NCI-H748 (cell line): Measurements from ENCODE around the gene KDM8.
A peak's percentile ranks its signal among the peaks of the same experiment; 100 is the strongest.

Source experiments
- DNase-seq: peaks from one replicate; lab custom pipeline; 2025; ENCODE audit not compliant: unreplicated experiment; lab: John Stamatoyannopoulos, UW

KDM8 gene

DNA sequence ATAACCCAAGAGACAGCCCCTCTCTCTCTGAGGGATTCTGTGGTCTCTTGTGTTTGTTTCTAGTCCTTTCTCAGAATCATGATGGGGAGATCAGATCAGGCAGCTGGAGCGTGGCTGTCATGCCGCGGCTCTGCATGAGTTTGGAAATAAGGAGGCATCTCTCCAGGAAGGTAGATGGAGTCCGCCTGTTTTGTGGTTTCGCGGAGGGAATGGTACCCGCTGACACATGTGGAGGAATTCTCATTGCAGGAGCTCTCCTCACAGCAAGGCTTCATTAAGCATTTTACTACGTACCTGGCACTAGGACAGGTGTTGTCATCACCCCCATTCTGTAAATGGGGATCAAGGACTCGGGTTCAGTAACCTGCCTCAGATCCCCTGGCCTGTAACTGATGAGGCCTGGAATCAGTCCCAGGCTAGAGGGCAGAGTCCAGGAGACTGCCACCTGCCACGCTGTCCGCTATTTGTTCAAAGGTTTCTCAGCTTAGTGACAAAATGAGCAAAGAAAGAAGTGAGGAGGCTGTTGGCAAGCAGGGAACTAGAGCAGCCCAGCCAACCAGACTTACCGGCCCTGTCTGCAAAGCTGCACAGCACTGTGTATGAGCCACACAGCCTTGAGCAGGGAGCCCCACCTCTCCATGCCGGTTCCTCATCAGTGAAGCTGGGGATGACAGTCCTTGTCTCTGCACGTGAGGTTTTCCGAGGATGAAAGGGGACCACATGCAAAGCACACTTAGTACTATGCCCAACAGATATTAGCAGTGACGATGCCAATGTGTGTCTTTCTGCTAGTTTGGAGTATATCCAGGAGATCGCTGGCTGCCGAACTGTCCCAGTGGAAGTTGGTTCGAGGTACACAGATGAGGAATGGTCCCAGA, 11.0 kb downstream of the KDM8 start:
- DNase-seq, result no peak

DNA sequence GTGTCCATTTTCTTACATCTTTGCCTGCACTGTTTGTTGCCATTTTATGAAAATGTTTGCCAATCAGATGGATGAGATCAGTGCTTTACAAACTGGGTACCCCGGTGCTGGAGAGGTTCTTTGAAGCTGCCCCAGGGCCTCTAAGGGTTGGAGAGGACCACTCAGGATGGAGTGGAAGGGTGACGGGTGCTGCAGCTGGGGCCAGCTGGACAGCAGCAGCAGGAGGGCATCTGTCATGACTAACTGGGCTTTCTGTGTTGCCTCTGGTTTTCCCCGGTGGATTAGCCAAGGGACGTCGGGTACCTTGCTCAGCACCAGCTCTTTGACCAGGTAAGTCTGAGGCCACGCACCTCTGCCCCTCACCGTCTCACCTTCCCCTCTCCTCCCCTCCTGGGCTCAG, 12.3 kb downstream of the KDM8 start:
- DNase-seq, result no peak

DNA sequence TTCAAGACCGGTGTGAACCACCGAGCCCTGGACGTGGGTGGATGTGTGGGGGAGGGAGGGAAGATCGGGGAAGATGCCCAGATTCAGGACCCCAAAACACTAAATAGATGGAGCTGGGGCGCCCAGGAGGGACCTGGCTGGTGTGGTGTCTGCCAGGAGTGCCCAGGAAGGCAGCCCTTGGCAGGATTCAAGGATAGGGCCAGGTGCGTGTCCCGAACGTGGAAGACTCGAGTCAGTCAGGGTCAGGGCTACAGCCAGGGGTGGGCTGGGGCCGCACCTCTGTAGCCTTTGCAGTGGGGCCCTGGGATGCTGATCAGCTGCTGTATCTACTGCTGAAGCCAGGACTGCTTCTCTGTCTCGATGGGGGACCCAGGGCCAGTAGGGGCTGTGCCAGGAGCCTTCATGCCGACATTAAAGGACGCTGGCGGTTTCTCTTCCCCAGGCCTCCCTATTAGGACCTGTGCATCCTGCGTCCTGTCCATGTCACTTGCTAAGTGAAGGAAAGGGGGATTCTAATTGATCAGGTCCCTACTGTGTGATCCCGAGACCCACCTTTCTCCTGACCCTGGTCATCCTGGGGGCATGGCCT, 13.1 kb downstream of the KDM8 start:
- DNase-seq, result no peak

DNA sequence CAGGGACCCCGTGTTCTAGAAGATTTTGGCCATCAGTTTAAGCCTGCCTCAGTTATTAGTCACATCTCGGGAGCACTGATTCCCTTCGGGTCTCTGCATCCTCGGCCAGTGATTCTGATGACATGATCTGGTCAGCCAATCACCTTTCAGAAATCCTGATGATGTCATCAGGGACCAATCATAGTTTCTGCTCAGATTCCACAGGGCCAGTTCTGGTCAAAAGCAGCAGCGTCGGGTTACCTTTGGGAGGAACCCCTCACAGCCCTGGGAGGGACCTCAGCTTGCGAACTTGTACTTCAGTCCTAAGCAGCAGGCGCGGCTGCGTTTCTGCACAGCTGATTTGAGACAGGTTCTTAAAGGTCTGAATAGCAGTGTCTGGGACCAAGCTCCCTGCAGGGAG, 13.9 kb downstream of the KDM8 start:
- no peak for DNase-seq

DNA sequence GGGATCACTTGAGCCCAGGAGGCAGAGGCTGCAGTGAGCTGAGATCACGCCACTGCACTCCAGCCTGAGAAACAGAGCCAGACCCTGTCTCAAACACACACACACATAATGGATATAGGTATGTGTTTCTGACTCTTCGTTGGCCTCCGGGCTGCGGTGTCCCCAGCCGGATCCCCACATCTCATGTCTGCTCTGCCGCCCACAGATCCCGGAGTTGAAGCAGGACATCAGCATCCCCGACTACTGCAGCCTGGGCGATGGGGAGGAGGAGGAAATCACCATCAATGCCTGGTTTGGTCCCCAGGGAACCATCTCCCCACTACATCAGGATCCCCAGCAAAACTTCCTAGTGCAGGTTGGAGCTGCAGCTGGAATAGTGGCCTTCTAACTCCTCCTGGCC, 15.4 kb downstream of the KDM8 start:
- DNase-seq, result no peak

DNA sequence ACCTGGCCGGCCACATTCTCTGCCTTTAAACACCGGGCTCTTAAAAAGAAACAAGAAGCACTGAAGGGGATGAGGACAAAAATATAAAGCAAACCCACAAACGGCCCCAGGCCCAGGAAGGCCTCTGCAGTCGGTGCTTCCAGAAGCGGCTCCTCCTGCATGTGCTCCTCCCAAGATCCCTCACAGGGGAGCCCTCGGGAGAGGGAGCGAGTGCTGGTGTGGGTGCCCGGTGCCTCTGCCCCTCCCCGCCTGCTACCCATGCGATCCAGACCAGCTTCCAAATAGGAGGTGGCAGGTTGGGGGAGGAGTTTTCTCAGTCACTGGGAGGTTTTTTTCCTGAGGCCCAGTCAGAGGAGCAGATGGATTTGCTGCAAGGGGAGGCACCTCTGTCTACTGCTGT, 15.8 kb downstream of the KDM8 start:
- no peak for DNase-seq

DNA sequence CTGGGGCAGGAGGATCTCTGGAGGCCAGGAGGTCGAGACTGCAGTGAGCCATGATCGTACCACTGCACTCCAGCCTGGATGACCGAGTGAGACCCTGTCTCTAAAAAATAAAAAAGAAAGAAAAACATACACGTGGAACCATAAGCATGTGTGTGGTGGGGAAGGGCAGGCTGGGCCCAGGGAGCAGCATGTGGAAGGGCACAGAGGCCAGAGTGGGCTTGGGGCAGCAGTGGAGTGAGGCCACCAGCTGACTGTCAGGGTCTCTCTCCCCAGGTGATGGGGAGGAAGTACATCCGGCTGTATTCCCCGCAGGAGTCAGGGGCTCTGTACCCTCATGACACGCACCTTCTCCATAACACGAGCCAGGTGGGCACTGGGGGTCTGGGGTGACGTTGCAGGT, 16.8 kb downstream of the KDM8 start:
- no peak for DNase-seq

DNA sequence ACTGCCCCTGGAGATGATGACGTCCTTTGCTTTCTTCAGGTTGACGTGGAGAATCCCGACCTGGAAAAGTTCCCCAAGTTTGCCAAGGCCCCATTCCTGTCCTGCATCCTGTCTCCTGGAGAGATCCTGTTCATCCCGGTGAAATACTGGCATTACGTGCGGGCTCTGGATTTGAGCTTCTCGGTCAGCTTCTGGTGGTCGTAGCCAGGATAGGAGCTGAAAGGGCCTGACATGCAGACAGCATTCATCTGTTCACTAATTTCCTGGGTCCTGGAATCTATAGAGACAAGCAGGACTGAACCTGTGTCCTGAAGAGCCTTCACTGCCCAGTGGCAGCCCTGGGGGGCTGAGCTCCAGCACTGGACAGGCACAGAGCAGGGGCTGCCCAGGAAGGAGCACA, 17.2 kb downstream of the KDM8 start:
- DNase-seq, result no peak

DNA sequence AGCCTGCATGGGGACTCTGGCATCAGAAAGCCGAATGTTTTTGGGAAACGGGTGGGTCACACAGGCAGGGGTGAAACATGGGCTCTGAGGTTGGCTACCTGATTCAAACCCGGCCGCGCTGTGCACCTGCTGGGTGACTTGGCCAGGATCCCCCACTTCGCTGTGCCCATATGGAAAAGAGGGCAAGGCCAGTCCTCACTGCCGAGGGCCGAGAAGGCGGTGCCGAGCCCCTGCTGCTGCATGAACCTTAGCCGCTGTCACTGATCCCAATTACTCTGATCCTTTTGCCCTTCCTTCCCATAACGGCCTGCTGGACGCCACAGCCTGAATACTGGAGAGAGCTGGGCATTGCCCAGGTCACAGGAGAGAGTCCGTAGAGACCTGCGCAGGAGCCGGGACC, 17.7 kb downstream of the KDM8 start:
- DNase-seq, result no peak

DNA sequence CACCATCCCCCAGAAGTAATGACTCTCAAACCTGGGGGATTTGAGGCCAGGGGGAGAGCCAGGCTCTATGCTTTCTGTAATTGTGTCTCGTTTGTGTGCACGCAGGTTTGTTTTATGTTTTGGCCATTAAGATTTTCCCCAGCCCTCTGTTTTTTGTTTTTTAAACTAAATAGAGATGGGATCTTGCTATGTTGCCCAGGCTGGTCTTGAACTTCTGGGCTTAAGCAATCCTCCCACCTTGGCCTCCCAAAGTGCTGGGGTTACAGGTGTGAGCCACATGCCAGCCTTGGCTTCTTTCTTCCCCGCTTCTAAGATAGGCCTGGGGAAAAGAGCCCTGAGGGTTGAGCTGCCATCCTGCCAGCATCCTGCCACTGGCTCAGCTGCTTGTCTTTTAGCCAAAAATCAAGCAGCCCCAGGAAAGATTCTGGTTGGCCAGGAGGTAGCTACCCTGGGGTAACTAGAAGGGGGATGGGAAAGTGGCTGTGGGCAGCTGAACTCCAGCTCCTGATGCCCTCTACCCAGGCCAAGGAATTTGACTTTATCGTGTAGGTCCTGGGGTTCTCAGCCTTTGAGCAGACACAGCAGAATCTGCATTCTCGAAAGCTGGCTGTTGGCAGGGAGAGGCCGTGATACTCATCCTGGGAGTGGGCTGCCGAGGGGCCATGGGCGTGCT, 18.4 kb downstream of the KDM8 start:
- DNase-seq, result no peak

DNA sequence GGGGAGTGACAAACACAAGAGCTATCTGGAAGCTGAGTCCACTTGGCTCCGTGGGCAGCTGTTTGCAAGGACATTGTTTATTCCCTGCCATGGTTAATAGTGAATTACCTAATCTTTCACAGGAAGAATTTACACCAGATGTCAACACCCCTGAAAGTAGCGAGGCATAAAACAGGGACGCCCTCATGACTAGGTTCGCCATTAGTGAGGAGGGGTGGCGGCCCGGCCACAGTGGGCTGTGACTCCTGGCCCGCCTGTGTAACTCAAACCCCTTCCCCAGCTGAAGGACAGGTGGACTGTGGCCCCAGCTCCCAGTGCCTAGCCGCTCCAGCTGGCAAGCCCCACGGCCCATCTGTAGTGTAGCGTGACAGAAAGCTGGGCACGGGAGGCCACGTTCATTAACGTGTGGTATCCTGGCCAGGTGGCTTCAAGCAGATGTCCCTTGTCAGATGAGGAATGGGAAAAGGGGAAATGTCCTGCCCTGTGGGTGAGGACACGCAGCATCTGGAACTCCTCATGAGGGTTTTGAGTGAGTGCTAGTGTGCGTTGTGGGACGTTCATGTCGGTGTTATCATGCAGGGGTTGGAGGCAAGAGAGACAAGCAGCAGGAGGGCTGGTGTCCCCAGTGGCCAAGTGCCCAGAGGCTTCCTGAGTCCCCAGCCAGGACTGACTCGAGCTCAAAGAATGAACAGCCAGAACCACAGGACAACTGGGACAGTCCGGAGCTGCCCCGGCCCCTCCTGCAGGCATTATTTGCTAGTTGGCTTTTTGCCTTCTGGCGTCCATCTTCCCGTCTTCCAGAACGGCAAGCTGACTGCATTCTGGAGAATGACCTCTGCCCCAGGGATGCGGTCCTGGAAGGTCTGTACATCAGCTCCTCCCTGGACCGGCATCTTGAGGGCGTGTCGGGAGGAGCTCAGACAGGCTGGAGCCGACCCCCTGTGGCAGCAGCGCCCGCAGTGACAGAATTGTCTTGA, 19.2 kb downstream of the KDM8 start:
- peak; percentile 14 for DNase-seq

DNA sequence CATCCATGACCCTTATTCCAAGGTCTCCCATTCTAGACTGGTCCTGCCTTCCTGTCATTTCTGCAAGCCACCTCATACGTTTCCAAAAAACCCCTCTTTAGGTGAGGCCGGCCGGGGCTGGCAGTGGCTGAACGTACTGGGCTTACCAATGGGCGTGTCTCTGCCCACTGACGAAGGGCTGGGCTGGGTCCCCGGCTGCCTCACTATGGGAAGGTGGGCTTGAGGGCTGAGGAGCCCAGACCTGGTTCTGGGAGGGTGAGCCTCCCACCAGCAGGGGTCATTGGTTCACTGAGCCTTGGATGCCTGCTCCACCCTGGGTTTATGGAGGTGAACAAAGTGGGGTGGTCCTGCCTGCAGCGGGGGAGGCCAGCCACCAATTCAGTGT, 19.9 kb downstream of the KDM8 start:
- no peak for DNase-seq

DNA sequence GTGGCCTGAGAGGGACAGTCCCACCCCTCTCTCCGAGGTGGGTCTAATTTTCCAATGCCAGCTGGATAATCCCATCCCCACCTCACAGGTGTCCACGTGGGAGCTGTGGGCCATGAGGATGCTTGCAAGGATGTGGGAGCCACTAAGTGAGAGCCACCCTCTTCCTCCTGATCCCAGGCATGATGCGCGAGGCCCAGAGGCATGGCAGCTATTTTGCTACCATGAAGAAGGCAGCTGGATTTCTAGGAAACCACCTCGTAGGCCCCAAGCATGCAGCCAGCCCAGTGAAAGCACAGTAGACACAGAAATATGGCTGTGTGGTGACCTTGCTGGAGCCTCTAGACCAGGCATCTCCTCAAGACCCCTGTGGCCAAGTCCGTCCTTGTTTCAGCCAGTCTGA, 20.4 kb downstream of the KDM8 start:
- no peak for DNase-seq

DNA sequence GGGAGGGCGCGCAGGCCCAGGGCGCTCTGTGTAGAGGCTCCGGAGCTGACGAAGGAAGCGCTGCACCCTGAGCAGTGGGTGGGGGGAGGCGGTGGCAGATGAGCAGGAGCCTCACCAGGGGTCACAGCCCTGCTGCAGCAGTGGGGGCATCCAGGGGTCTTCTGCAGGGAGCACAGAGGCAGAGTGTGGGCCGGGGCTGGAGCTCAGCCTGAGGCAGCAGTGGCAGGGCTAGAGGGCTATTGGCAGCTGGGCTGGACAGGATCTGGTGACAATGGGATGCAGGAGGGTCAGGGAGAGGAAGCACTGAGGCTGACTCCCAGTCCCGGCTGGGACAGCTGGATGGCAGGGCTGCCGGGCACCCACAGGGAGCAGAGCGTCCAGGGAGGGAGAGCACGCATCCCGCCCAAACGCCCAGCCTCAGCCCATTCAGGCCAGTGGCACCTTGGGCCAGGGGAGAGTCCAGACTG, 21.0 kb downstream of the KDM8 start:
- DNase-seq, result no peak

DNA sequence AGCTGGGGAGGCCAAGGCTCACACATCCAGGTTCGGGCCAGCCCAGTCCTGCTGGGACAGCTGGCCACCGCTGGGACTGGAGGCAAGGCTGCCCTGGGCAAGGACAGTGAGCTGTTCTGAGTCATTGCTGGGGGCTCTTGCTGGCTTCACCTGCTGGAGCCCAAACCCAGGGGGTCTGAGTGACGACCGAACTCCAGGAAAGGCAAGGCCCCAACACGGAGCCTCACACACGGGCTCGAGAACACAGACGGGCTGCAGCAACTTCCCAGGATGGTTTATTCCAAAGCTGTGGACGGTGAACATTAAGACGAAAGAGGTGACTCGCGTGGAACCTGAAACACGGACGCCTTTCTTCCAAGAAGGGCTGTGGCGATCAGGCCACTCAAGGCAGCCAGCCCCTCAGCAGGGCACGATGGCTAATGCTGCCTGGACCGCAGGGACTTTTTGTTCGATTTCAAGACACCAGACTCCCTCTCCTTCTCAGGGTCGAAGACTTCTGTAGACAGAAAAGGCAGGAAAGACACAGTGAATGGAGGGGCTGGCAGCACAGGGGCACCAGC, 21.5 kb downstream of the KDM8 start:
- no peak for DNase-seq

DNA sequence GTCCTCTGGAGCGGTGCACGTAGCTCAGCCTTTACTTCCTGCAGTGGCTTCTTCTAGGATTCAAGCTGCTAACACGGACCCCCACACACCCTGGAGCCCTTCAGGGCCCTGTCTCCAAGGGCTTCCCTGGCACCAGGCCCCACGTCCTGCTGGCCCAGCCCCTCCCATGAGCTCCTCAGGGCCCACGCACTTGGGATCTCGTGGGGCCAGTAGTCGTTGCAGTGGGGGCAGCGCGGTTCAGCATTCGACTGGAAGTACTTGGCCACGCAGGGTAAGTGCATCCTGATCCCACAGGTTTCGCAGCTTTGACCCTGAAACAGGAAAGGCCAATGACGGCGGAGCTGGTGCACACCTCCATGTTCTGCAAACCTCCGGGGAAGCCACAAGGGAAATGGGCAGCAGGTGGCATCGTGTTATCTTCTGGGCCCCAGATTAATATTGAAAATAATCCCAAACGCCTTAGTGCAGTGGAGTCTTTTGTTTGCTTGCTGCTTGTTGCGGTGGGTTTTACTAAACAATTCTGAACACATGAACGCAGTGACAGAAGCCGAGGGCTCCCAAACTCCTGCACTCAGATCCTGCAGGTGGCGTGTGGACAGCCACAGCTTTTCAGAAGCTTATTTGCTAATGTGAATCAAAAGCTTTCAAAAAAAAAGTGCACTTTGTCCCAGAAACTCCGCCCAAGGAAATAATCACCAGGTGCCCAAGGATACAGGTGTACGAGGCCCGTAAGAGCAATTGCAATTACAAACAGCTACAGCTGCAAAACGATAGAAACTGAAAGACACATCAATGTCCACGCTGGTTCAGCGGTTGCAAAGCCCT, 22.4 kb downstream of the KDM8 start:
- peak; percentile 49 for DNase-seq

DNA sequence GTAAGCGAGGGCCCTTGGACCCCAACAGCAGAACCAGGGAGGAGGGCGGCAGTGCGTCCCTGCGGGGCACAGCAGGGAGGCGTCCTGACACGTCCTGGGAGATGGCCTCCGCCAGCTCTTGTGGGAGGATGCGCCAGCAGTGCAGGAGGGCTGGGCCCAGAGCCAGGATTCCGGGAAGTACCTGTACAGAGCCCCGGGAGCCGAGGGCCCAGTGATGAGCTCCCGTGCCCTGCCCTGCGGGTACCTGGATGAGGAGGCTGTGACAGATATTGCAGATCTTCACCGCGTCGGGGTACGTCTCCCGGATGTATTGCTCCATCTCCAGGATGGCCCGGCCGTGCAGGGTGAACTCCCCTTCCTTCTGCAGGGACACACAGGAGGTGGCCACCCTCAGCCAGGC, 23.1 kb downstream of the KDM8 start:
- DNase-seq, result peak; percentile 37

DNA sequence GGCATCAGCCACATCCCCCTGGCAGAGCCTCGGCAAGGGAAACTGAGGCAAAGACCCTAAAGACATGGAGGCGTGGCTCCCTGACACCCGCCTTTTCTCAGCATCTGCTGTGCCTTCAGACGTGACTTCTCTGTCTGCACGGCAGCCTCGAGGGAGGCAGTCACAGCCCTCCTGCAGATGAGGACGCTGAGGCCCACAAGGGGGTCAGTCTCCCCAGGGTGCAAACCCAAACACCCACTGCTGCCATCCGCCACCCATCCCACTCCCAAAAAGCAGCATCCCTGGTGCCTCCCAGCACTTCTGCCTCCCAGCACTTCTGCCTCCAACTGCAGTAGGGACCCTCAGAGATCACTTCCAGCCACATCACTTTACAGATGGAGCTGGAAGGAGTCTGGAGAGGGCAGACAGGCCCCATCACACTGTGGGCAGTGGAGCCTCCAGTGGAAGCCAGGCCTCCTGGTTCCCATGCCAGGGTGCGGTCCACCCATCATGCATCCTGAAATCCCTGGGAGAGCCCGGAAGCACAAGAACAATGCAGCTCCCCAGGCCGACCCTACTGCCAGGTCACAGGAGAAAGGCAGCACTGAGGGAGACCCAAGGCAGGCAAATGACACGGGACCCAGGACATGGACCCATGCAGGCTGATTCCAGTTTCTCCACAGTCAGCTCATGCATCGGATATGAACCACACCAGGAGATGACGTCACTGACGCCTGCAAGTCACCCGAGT, 23.8 kb downstream of the KDM8 start:
- no peak for DNase-seq

DNA sequence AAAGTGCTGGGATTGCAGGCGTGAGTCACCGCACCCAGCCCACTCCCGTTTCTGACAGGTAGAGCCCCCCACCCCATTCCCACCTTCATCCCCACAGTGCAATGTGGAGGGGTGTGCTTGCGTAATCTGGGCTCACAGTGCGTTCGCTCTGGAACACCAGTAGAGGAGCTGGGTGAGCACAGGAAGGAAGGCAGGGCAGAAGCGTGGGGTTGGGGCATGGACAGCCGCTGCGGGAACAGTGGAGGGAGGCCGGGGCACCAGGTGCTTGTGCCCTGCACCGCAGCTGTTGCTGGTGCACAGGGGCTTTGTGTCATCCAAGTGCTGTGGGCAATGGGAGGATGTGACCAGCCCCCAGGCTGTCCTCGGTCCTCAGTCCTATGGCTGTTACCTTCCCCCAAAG, 24.7 kb downstream of the KDM8 start:
- DNase-seq, result no peak
